GM12873 (cell line): ENCODE data around the gene FAM131C.

Experiments
- CTCF ChIP-seq: IDR thresholded peaks from 2 replicates; pipeline ENCODE4 v1.5.1; 2012; ENCODE audit warnings: low read depth, mild to moderate bottlenecking, moderate library complexity, low read length, control low read depth; ENCODE audit not compliant: insufficient read depth; ENCODE audit errors: missing control alignments

The FAM131C gene

GRCh38 chr1:16041200-16041599 lies 32.3 kb downstream of the FAM131C start:
- TF ChIP-seq CTCF = no peak

GRCh38 chr1:16038620-16038912 lies 34.9 kb downstream of the FAM131C start:
- no peak for TF ChIP-seq CTCF

GRCh38 chr1:16032388-16033102 lies 40.9 kb downstream of the FAM131C start:
- peak; percentile 91 for TF ChIP-seq CTCF

- TF ChIP-seq CTCF = no peak
Observed at GRCh38 chr1:16031551-16031950, 41.9 kb downstream of the FAM131C start.

GRCh38 chr1:16029288-16029687 lies 44.2 kb downstream of the FAM131C start:
- no peak for TF ChIP-seq CTCF

- peak; percentile 12 for TF ChIP-seq CTCF
Observed at GRCh38 chr1:16028237-16029002, 45.0 kb downstream of the FAM131C start.

- TF ChIP-seq CTCF = no peak
Observed at GRCh38 chr1:16026723-16027484, 46.5 kb downstream of the FAM131C start.
